ENCODE results near the gene CTDSP2. TPM values are rescaled to one million over a fixed set of nuclear protein-coding genes. Genes with fewer than 3 reads are reported as not detected.
A peak's percentile ranks its signal among the peaks of the same experiment; 100 is the strongest.

The CTDSP2 gene
- total and polyA plus RNA-seq, 2 experiments from 2014 or later: 52.7 to 97.3 TPM

GRCh38 chr12:57845478-57846284, 848 bp downstream of the CTDSP2 start:
- peak overlapping the region; percentile 98 for H3K9ac ChIP-seq
- TF ChIP-seq EZH2phosphoT487 (IDR thresholded peaks at IDR 0.05; ENCODE audit: insufficient read depth, low read depth): no peak
- TF ChIP-seq EZH2 (IDR thresholded peaks at IDR 0.05; ENCODE audit: insufficient read depth, poor library complexity, severe bottlenecking): no peak
- in situ Hi-C loops (cut with MboI): no loop called here
- peak overlapping the region; percentile 84 for H3K4me2 ChIP-seq (ENCODE audit: unreplicated experiment)
- peaks cover 34% of the 10 kb centered on the region for H3F3A ChIP-seq (ENCODE audit: insufficient read depth)
- no peaks in the 10 kb centered on the region for H3K27me3 ChIP-seq (replicated peaks; ENCODE audit: insufficient read depth)
- H3K4me3 ChIP-seq: peak overlapping the region; percentile 98
- no peaks in the 10 kb centered on the region for H3K36me3 ChIP-seq (ENCODE audit: low read depth)
- peak; percentile 81 for DNase-seq
- peaks cover 58% of the 10 kb centered on the region for H3K79me2 ChIP-seq (ENCODE audit: insufficient read depth)
- 1% methylated on average over 54 to 74 of the region's 81 CpGs for WGBS, 2 experiments (ENCODE audit: low coverage in 1 of 2, low lambda C conversion rate in 2 of 2, missing lambda C conversion rate in 2 of 2)
- no peaks in the 10 kb centered on the region for H3K9me3 ChIP-seq (ENCODE audit: low read depth)
- H3K9me2 ChIP-seq (ENCODE audit: insufficient read depth): no peaks in the 10 kb centered on the region
- H3K27ac ChIP-seq: peak overlapping the region; percentile 98
- peaks cover 37% of the 10 kb centered on the region for H3K4me1 ChIP-seq (ENCODE audit: insufficient read depth)
- H2AFZ ChIP-seq: no peak overlapping the region
- H4K20me1 ChIP-seq (ENCODE audit: insufficient read depth): peaks cover 23% of the 10 kb centered on the region

GRCh38 chr12:57844709-57845477, 1.6 kb downstream of the CTDSP2 start:
- TF ChIP-seq EZH2phosphoT487 (IDR thresholded peaks at IDR 0.05; ENCODE audit: insufficient read depth, low read depth) (no peak), EZH2 (IDR thresholded peaks at IDR 0.05; ENCODE audit: insufficient read depth, poor library complexity, severe bottlenecking) (no peak)
- WGBS, 2 experiments (ENCODE audit: low coverage in 1 of 2, low lambda C conversion rate in 2 of 2, missing lambda C conversion rate in 2 of 2): 1% methylated on average over 39 to 41 of the region's 42 CpGs
- no peaks in the 10 kb centered on the region for H3K9me2 ChIP-seq (ENCODE audit: insufficient read depth)
- peak overlapping the region; percentile 84 for H3K4me2 ChIP-seq (ENCODE audit: unreplicated experiment)
- peaks cover 31% of the 10 kb centered on the region for H4K20me1 ChIP-seq (ENCODE audit: insufficient read depth)
- peaks cover 66% of the 10 kb centered on the region for H3K79me2 ChIP-seq (ENCODE audit: insufficient read depth)
- DNase-seq: peak; percentile 93
- H3K36me3 ChIP-seq (ENCODE audit: low read depth): no peaks in the 10 kb centered on the region
- peak overlapping the region; percentile 98 for H3K9ac ChIP-seq
- no peaks in the 10 kb centered on the region for H3K9me3 ChIP-seq (ENCODE audit: low read depth)
- H3K27ac ChIP-seq: peak overlapping the region; percentile 98
- H2AFZ ChIP-seq: no peak overlapping the region
- H3F3A ChIP-seq (ENCODE audit: insufficient read depth): peaks cover 39% of the 10 kb centered on the region
- in situ Hi-C loops (cut with MboI): no loop called here
- H3K27me3 ChIP-seq (replicated peaks; ENCODE audit: insufficient read depth): no peaks in the 10 kb centered on the region
- peak overlapping the region; percentile 98 for H3K4me3 ChIP-seq
- H3K4me1 ChIP-seq (ENCODE audit: insufficient read depth): peaks cover 45% of the 10 kb centered on the region

- peak overlapping the region; percentile 98 for H3K27ac ChIP-seq
- peak overlapping the region; percentile 98 for H3K9ac ChIP-seq
These were observed 3.9 kb downstream of the CTDSP2 start for GRCh38 chr12:57842342-57843294.

More at GRCh38 chr12:57842342-57843294, 3.9 kb downstream of the CTDSP2 start:
- no peak overlapping the region for H2AFZ ChIP-seq
- H3K79me2 ChIP-seq (ENCODE audit: insufficient read depth): peaks cover 88% of the 10 kb centered on the region
- peaks cover 50% of the 10 kb centered on the region for H3F3A ChIP-seq (ENCODE audit: insufficient read depth)
- in situ Hi-C loops (cut with MboI): no loop called here
- peaks cover 45% of the 10 kb centered on the region for H4K20me1 ChIP-seq (ENCODE audit: insufficient read depth)
- no peaks in the 10 kb centered on the region for H3K9me2 ChIP-seq (ENCODE audit: insufficient read depth)
- peaks cover 61% of the 10 kb centered on the region for H3K4me1 ChIP-seq (ENCODE audit: insufficient read depth)
- H3K9me3 ChIP-seq (ENCODE audit: low read depth): no peaks in the 10 kb centered on the region
- no peak for TF ChIP-seq EZH2 (IDR thresholded peaks at IDR 0.05; ENCODE audit: insufficient read depth, poor library complexity, severe bottlenecking)
- no peak for TF ChIP-seq EZH2phosphoT487 (IDR thresholded peaks at IDR 0.05; ENCODE audit: insufficient read depth, low read depth)
- H3K36me3 ChIP-seq (ENCODE audit: low read depth): no peaks in the 10 kb centered on the region
- no peaks in the 10 kb centered on the region for H3K27me3 ChIP-seq (replicated peaks; ENCODE audit: insufficient read depth)
- peak overlapping the region; percentile 98 for H3K4me3 ChIP-seq
- peak overlapping the region; percentile 84 for H3K4me2 ChIP-seq (ENCODE audit: unreplicated experiment)
- WGBS, 2 experiments (ENCODE audit: low coverage in 1 of 2, low lambda C conversion rate in 2 of 2, missing lambda C conversion rate in 2 of 2): 22 to 25% methylated on average over 14 of the region's 14 CpGs
- DNase-seq: peak; percentile 66

All from GM23248 (cell line).